Activated T-cell treated with anti-CD3 and anti-CD28 coated beads for 48 hours (primary cell): ENCODE measurements around the gene PPRC1.

ENCODE experiments used
- DNase-seq: peaks from one replicate; pipeline ENCODE4 v3.0.0-alpha.2; 2020; ENCODE audit warnings: low read depth

PPRC1 gene

GRCh38 chr10:102117391-102118159 is 15.3 kb upstream of the PPRC1 start:
- peak; percentile 59 for DNase-seq

- no peak for DNase-seq
These were observed 14.0 kb upstream of the PPRC1 start for GRCh38 chr10:102118867-102119266.

GRCh38 chr10:102119417-102120141 is 13.3 kb upstream of the PPRC1 start:
- peak; percentile 38 for DNase-seq

- DNase-seq, result peak; percentile 59
These were observed 12.5 kb upstream of the PPRC1 start, which contains the start of gene LDB1 for GRCh38 chr10:102120142-102120990. Gene LDB1, minus strand, starts transcription at chr10:102120368. Its CDS starts 258 bp downstream, at chr10:102120110.

GRCh38 chr10:102120991-102121738 is 11.7 kb upstream of the PPRC1 start:
- DNase-seq, result no peak

GRCh38 chr10:102121739-102122372 is 11.0 kb upstream of the PPRC1 start:
- no peak for DNase-seq

GRCh38 chr10:102122450-102122849 is 10.4 kb upstream of the PPRC1 start:
- no peak for DNase-seq

- DNase-seq, result no peak
These were observed 9.6 kb upstream of the PPRC1 start for GRCh38 chr10:102123223-102123622.

- DNase-seq, result no peak
These were observed 1.3 kb upstream of the PPRC1 start for GRCh38 chr10:102131286-102132170.

GRCh38 chr10:102132193-102132562 is 662 bp upstream of the PPRC1 start:
- no peak for DNase-seq

GRCh38 chr10:102133373-102134195 is 744 bp downstream of the PPRC1 start:
- peak; percentile 67 for DNase-seq

GRCh38 chr10:102134416-102134815 is 1.6 kb downstream of the PPRC1 start:
- DNase-seq, result no peak

GRCh38 chr10:102135956-102136526 is 3.2 kb downstream of the PPRC1 start:
- no peak for DNase-seq

GRCh38 chr10:102139281-102140110 is 6.7 kb downstream of the PPRC1 start:
- no peak for DNase-seq

GRCh38 chr10:102140218-102140617 is 7.4 kb downstream of the PPRC1 start:
- DNase-seq, result no peak

GRCh38 chr10:102140913-102141540 is 8.2 kb downstream of the PPRC1 start:
- no peak for DNase-seq

- no peak for DNase-seq
These were observed 8.8 kb downstream of the PPRC1 start for GRCh38 chr10:102141583-102142107.
